Activated CD8-positive, alpha-beta T cell treated with anti-CD3 and anti-CD28 coated beads for 36 hours (primary cell): ENCODE data around the gene GPR83. TPM values are rescaled to one million over a fixed set of nuclear protein-coding genes. Genes with fewer than 3 reads are reported as not detected.
"Not testable (repeated sequence)": the region's sequence is repeated elsewhere in the genome, so short reads cannot be mapped to it uniquely, and the experiment has no call there.

Experiments used
- ATAC-seq: fragments of 200-7000 bp; cut with Tn5 transposase; one replicate; pipeline ENCODE4 v1.10.0; 2021; ENCODE audit warnings: mild to moderate bottlenecking, moderate library complexity
- CTCF ChIA-PET: fragments of 350-600 bp; sonication (Branson Sonifier 250); formaldehyde crosslinking; loops from one replicate; lab custom pipeline; 2021; ENCODE audit warnings: antibody characterized with exemption; lab: Charles Lee
- POLR2A ChIA-PET: fragments of 350-600 bp; sonication (Branson Sonifier 250); formaldehyde crosslinking; loops from one replicate; lab custom pipeline; 2021; ENCODE audit warnings: antibody characterized with exemption; lab: Charles Lee
- DNase-seq: peaks from one replicate; pipeline ENCODE4 v3.0.0-alpha.2; 2020
- H3K27ac Mint-ChIP-seq: one replicate; pipeline ENCODE4 v1.8.0; 2021; ENCODE audit warnings: mild to moderate bottlenecking, mixed read lengths
- H3K27me3 Mint-ChIP-seq: one replicate; pipeline ENCODE4 v1.8.0; 2021; ENCODE audit warnings: mixed read lengths
- H3K36me3 Mint-ChIP-seq: one replicate; pipeline ENCODE4 v1.8.0; 2021; ENCODE audit warnings: low read depth, mixed read lengths
- H3K4me1 Mint-ChIP-seq: one replicate; pipeline ENCODE4 v1.8.0; 2021; ENCODE audit warnings: low read depth, mixed read lengths
- H3K4me3 Mint-ChIP-seq: one replicate; pipeline ENCODE4 v1.8.0; 2021; ENCODE audit warnings: mild to moderate bottlenecking, moderate library complexity, mixed read lengths
- H3K9me3 Mint-ChIP-seq: one replicate; pipeline ENCODE4 v1.8.0; 2021; ENCODE audit warnings: mixed read lengths
- CTCF ChIP-seq: fragments of 200-600 bp; IDR thresholded peaks from one replicate; pipeline ENCODE4 v1.8.0; 2022; ENCODE audit warnings: antibody characterized with exemption, mild to moderate bottlenecking
- intact Hi-C: fragments of 100-400 bp; cut with micrococcal nuclease; formaldehyde crosslinking; loops from one replicate; pipeline ENCODE4 v1.10.0; 2022
- total RNA-seq, 2 experiments: library from RNA; stranded (reverse); gene quantifications; one replicate each; pipeline ENCODE4 v1.2.3, GENCODE V29; 2021

Gene GPR83
- total RNA-seq, 2 experiments from 2014 or later = 0.07 to 0.11 TPM

GRCh38 chr11:94379613-94380012 lies 21.6 kb downstream of the GPR83 start:
- H3K27ac Mint-ChIP-seq = no peak overlapping the region
- ChIA-PET CTCF (no interaction called here), POLR2A (no interaction called here)
- TF ChIP-seq CTCF = no peak
- ATAC-seq = no peak
- no peaks in the 10 kb centered on the region for H3K36me3 Mint-ChIP-seq
- H3K9me3 Mint-ChIP-seq = no peaks in the 10 kb centered on the region
- no peak for DNase-seq
- intact Hi-C loops = no loop called here
- peaks cover 1% of the 10 kb centered on the region for H3K27me3 Mint-ChIP-seq
- H3K4me3 Mint-ChIP-seq = no peak overlapping the region
- no peaks in the 10 kb centered on the region for H3K4me1 Mint-ChIP-seq

- Mint-ChIP-seq H3K27me3 (no peaks in the 10 kb centered on the region), H3K4me3 (no peak overlapping the region), H3K9me3 (peaks cover under 1% of the 10 kb centered on the region), H3K27ac (no peak overlapping the region), H3K36me3 (no peaks in the 10 kb centered on the region), H3K4me1 (no peaks in the 10 kb centered on the region)
- CTCF ChIA-PET = no interaction called here
- TF ChIP-seq CTCF = no peak
- ATAC-seq = no peak
- intact Hi-C loops = no loop called here
- POLR2A ChIA-PET = no interaction called here
- no peak for DNase-seq
These were observed 24.4 kb downstream of the GPR83 start for GRCh38 chr11:94376841-94377240.

- CTCF ChIA-PET, ATAC-seq, POLR2A ChIA-PET, H3K27ac Mint-ChIP-seq, DNase-seq, H3K36me3 Mint-ChIP-seq, H3K27me3 Mint-ChIP-seq, intact Hi-C loops, H3K4me3 Mint-ChIP-seq, H3K9me3 Mint-ChIP-seq: not testable (repeated sequence)
- peaks cover 11% of the 10 kb centered on the region for H3K4me1 Mint-ChIP-seq
These were observed 30.6 kb downstream of the GPR83 start for GRCh38 chr11:94370576-94370975.

- H3K4me3 Mint-ChIP-seq, DNase-seq, H3K27ac Mint-ChIP-seq, H3K4me1 Mint-ChIP-seq, H3K9me3 Mint-ChIP-seq, POLR2A ChIA-PET, ATAC-seq, CTCF ChIA-PET, H3K27me3 Mint-ChIP-seq, H3K36me3 Mint-ChIP-seq, intact Hi-C loops: not testable (repeated sequence)
These were observed 50.2 kb downstream of the GPR83 start for GRCh38 chr11:94350850-94351563.

GRCh38 chr11:94346311-94346710 lies 54.9 kb downstream of the GPR83 start:
- H3K27ac Mint-ChIP-seq, H3K4me1 Mint-ChIP-seq, DNase-seq, intact Hi-C loops, CTCF ChIA-PET, ATAC-seq, H3K36me3 Mint-ChIP-seq, H3K4me3 Mint-ChIP-seq, H3K9me3 Mint-ChIP-seq, POLR2A ChIA-PET, H3K27me3 Mint-ChIP-seq: not testable (repeated sequence)

- ATAC-seq (no peak), DNase-seq (no peak)
- intact Hi-C loops = no loop called here
- H3K27ac Mint-ChIP-seq = no peak overlapping the region
- no peaks in the 10 kb centered on the region for H3K4me1 Mint-ChIP-seq
- ChIA-PET POLR2A (no interaction called here), CTCF (no interaction called here)
- H3K36me3 Mint-ChIP-seq = no peaks in the 10 kb centered on the region
- H3K9me3 Mint-ChIP-seq = no peaks in the 10 kb centered on the region
- TF ChIP-seq CTCF = no peak
- no peak overlapping the region for H3K4me3 Mint-ChIP-seq
- peaks cover 1% of the 10 kb centered on the region for H3K27me3 Mint-ChIP-seq
These were observed 57.7 kb downstream of the GPR83 start for GRCh38 chr11:94343495-94343894.
